IPS-11a (cell line): ENCODE results near the gene MTMR12.

Experiments
- H3K4me3 ChIP-seq: one replicate; pipeline ENCODE4 v1.5.1; 2013; ENCODE audit warnings: low read depth, low read length, control low read depth

Gene MTMR12

DNA sequence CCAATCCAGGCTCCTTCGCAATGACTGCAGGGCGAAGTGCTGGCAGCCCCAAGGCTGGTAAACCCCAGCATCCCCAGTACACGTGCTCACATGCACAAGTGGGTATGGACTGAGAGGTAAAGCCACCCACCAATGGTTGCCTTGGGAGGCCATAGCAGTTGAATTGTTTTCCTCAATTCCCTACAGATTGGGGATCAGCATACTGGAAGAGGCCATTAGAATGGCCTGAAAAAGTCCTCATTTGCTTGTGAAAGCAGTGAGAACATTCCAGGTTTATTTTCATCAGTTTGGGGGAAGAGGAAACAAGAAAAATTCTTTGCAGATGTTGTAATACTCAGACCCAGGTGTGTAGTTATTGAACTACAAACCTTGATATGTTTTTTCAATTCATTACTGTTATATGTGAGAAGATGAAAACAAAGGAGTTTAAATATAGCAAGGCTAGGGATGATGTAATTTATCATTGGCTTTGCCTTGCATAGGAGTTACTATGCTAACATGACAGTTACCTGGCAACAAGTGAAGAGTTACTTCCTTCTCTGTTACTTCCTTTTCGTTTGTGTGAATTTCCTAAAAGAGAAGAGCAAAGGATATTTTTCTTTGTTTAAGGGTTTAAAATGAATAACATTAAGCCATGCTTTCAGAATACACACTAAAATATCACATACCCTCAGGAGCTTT lies 36.4 kb downstream of the MTMR12 start:
- H3K4me3 ChIP-seq: no peak overlapping the region

DNA sequence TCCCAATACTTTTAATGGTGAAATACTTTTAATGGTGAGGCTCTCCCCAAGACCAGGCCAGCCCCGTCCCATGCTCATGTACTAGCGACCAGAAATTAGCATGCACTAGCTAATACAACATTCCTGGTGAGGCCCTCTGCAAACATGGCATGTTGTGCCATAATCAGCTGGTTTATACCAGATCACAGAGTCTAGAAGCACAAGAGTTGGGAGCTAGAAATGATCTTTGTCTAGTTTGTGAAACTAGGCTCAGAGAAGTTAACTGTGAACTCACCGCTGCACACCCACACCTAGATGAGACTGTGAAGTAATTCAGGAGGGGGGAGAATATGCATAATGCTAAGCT lies 37.4 kb downstream of the MTMR12 start:
- no peak overlapping the region for H3K4me3 ChIP-seq

DNA sequence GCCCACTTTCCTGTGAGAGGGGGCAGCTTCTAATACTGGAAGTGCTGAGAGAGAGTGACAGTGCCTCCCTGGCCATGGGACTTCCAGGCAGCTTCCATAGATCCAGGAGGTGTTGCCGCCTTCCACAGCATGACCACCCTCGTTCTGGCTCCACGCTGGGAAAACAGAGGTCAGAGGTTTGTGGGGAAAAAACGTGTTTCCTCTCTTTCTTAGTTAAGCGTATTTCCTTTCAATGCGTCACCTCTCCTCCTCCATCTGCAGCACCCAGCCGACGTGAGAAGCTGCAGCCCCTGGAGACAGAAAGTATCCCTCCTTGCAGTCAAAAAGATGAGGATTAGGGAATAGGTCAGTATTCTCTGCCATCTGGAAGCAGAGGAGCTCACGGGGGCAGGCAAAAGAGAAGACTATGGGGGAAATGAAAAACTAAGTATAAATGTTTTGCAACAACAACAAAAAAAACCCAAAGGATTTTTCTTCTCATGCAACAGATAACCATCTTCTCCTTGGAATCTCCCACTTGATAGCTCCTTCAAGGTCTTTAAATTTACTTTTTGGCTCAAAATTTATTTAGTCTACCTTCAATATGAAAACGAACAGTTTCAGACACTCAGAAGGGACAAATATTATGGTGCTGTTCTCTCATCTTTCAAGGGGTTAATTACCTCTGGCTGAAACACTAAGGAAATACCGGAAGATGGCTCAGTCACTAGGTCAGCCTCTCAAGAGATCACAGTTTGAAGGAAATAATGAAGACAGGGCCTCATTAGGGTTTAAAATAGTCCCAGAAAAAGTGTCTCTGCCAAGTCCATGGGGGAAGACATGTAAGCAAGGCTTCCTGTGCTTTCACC lies 38.0 kb downstream of the MTMR12 start:
- no peak overlapping the region for H3K4me3 ChIP-seq

DNA sequence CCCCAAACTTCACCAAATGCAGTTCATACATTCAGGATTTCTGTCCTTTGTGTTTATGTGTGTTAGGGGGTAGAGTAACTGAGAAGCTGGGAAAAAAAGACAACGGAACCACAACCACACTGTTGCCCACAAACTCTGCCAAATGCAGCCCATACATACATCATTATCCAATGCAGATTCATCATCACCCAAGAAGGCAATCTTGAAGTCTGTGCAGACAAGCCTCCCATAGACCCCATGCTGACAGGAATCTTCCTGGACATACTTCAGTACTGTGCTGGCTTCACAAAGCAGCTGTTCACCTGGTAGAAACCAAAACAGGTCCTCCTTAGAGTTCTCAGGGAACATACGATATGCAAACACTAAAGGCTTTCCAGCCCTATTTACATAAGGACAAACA lies 38.9 kb downstream of the MTMR12 start:
- no peak overlapping the region for H3K4me3 ChIP-seq

DNA sequence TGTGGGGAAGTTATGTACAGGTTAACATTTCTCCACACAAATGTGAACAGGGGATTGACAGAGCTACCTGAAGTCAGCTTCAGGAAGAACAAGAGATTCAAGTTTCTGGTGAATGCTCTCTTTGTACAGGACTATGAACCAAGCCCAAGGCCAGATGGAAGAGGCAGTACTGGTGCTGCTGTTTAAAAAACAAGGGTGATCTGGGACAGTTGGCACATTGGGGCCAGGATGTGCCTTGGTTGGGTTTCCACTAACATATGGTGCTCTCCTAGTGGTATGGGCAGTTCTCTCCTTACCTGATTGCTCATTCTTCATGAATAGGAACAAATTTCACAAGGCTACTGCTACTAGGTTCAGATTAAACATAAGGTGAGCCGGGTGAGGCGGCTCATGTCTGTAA lies 40.0 kb downstream of the MTMR12 start:
- H3K4me3 ChIP-seq: no peak overlapping the region

DNA sequence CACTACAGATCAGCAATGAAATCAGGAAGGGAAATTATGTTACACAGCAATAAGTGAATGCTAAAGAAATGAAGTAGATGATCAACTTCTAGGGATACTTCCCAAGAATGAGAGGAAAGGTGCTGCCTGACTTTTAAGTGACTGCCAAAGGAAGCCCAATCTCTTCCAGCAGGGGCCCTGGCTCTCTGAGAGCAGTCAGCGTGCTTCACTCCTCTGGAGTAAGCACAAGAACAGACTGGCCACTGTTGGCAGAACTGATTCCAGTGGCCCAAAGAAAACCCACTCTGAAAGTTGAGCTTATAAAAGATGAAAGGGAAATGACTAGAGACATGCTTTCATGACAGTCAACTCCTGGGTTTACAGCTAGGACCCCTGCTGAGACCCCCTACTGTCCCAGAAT lies 41.8 kb downstream of the MTMR12 start:
- no peak overlapping the region for H3K4me3 ChIP-seq

DNA sequence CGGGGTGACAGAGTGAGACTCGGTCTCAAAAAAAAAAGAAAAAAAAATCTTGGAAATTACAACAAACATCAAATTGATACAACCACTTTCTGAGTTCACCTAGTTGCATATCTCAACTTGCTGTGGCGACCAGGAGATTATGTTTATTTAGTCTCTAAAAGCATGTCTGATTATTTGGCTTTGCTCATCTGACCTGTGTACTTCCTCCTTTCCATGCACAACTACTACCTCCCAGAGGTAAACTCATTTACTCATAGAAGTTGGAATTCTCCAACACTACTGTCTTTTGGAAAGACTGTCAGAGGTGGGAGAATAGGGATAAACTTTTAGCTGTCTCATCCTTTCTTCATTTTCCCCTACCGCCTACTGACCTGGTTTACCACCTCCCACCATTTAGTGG lies 42.6 kb downstream of the MTMR12 start:
- H3K4me3 ChIP-seq: no peak overlapping the region

DNA sequence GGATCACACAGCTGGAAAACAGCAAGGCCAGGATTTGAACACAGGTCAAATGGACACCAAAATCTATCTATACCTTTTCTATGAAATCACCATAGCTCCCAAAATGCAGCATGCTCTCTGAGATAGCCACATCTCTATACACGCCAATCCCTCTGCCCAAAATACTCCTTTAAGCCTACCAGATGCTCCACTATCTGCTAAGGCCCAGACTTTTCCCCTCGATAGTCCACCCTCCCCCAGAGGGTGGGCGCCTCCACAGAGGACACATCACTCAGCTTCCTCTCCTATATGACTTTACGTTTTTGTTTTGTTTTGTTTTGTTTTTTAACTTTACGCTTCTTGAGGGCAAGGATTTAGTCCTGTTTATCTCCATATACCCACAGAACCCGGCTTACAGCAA lies 46.8 kb downstream of the MTMR12 start:
- H3K4me3 ChIP-seq: no peak overlapping the region

DNA sequence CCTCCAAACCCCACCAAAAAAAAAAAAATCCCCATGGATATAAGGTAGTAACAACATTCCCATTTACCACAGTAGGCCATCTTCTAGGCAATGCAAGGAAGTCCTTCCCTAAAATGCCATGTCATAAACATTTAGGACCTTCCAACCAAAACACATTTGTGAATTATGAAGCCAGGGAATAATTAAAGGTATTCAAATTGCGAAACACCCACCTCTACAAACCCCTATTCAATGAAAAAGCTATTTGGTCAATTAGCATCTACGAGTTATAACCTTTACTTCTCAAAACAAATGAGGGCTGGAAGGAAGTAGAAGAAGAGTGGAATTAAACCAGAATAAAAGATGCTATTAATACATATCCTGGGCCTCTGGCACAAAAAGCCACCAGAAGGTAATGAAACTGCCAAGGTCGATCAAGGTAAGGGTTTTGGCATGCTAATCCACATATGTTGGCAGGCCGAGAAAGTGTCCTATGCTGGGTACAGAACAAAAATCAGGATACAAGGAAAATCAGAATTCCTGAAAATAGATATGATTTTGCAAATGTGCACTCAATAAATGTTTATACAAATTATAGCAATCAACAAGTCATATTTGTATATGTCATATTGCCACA lies 47.7 kb downstream of the MTMR12 start:
- no peak overlapping the region for H3K4me3 ChIP-seq

DNA sequence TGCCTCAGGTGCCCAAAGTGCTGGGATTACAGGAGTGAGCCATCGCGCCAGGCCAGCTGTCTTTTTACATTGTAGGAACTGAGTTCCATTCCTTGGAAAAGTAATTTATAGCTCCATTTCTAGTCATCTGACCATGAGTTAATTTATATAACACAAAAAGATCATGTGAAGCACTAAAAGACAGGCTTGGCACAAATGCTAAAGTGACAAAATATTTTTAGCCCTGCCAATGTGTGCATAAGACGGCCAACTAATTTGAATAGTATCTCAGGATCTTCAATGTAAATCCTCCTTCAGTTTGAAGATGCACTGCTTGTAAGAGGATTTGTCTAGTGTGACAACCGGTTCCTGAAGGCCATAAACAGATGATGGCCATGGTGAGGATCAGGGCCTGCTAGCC lies 49.1 kb downstream of the MTMR12 start:
- no peak overlapping the region for H3K4me3 ChIP-seq

DNA sequence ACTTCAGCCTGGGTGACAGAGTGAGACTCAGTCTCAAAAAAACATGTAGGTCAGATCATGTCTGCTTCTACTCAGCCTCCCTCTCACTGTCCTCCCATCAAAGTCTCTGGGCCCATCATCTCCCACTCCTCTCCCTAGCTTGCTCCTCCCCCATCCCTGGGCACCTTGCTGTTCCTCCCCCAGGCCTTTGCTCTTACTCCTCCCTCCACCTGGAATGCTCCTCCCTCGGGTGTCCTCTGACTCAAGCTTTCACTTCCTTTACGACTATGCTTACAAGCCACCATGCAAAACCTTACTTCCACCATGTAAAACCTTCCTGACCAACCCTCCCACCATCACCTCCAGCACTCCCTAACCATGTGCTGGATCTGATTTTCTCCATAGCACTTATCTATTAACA lies 51.5 kb downstream of the MTMR12 start:
- no peak overlapping the region for H3K4me3 ChIP-seq

DNA sequence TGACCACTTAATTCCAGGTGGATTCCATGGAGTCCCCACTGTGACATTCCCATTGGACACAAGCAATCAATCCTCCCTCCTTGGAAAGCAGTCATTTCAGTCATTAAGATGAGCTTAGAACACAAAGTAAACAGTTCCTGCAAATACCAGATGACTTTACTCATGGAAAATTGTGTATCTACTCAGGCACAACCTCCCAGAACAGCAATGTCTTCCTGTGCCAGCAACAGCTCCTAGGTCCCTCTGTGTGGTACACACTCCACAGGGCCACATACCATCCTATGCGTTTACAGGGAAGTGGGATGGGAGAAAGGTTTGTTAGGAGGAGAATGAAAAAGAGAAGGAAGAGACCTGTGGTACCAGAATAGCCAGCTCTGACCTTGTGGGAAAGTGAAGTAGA lies 53.7 kb downstream of the MTMR12 start:
- no peak overlapping the region for H3K4me3 ChIP-seq

DNA sequence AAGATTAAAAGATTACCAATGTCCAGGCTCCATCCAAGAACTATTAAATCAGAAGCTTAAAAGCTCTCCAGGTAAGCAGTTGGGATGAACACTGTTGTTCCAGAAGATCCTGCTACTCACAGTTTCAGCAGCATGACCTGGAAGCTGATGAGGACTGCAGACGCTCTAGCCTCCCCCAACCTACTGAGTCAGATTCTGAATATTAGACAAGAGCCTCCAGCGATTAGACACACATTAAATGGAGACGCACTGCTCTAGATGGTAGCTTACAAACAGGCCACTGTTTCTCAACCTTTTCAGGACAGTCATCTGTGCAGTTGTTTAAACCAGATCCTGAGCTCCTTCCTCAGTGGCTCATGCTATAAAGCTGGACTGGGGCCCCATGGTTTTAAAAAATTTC lies 54.3 kb downstream of the MTMR12 start:
- no peak overlapping the region for H3K4me3 ChIP-seq

DNA sequence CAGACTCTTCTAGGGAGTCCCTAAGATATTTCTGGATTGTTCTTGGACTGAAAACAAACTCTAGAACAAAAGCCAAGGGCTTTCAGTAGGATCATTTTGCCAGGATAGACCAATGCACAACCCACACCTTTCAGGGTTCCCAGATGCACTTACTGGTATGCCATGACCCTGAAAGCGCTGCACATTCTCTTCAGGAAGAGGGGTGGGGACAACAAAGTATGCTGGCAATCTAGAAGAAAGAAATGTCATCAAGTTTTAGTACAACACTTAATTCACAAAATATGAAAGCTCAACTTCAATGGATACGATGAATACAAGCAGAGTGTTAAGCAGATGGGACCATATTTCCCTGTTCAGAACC lies 57.2 kb downstream of the MTMR12 start:
- no peak overlapping the region for H3K4me3 ChIP-seq

DNA sequence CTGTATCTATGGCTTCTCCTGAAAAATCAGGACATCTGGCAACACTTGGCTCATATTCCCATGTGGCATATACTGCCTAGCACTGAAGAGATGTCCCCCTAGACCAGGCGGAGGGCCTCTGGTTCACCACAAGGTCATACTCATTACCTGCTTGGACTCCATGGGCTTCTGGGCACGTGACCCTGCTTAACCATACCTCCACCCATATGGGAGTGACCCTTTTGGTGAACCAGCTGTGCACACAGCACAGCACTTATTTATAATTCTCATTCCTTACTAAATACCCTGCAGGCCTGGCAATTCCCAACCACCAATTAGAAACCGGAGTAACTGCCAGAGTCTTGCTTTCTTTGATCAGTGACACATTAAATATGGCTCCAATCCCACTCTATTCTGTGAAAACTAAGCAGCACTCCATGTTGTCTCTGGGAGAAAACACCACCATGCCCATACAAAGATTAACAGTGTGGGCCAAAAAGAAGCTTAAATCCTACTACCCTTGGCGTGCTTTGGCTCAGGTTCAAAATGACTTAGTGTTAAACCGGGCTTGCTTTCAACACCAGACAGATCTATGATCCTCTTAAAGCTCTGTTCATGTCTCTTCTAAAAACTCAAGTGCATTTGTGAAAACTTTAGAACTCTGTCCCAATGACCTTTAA lies 57.7 kb downstream of the MTMR12 start:
- no peak overlapping the region for H3K4me3 ChIP-seq

DNA sequence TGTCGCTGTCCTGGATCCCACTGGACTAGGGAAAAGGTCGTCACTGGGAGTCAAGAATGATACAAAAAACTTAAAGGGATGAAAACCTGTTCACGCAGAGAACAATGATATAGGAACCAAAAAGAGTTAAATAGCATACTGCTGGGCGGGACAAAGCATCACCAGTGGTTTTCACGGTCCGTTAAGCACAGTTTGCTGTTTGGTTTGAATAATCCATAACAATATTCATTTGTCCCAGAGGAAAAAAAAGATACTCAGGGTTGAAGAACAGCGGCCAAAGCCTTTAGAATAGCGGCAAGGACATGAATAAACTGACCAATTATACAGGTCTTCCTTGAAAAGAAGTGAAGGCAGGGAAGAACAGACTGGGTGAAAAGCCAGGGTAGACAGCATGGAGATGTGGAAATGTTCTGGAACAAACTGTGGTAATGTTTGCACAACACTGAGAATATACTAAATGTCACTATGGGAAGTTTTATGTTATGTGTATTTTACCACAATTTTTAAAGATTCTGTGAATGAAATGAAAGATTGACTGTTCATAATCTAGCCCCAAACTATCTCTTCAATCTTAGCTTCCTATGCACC lies 60.8 kb downstream of the MTMR12 start:
- no peak overlapping the region for H3K4me3 ChIP-seq

DNA sequence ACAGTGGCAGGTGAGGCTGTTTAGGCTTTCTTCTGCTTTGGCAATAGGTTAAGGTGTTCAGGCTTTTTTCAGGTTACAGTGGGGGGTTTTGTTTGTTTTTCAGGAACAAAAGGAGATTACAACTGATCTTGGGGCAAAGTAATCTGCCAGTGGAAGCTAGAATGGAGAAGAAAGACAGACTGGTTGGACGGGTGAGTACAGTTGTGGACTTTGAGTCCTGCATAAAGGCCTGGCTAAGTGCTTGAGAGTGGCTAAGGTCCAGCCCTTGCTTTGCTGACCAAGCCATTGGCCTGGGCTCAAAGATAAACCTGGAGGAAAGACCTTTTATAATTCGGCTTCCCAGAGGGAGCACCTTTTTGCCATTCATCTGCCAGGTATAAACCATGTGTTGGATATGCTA lies 63.1 kb downstream of the MTMR12 start:
- H3K4me3 ChIP-seq: no peak overlapping the region

DNA sequence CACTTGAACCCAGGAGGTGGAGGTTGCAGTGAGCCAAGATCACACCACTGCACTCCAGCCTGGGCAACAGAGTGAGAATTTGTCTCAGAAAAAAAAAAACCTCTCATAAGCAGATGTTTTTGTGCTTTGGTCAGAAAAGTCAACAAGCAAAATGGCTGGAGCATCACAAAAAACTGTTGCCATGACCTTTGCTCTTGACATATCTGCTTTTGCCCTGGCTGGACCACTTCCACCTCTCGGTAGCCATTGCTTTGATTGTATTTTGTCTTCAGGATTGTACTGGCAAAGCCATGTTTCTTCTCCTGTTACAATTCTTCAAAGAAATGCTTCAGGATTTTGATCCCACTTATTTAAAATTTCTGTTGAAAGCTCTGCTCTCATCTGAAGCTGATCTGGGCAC lies 67.0 kb downstream of the MTMR12 start:
- H3K4me3 ChIP-seq: no peak overlapping the region

DNA sequence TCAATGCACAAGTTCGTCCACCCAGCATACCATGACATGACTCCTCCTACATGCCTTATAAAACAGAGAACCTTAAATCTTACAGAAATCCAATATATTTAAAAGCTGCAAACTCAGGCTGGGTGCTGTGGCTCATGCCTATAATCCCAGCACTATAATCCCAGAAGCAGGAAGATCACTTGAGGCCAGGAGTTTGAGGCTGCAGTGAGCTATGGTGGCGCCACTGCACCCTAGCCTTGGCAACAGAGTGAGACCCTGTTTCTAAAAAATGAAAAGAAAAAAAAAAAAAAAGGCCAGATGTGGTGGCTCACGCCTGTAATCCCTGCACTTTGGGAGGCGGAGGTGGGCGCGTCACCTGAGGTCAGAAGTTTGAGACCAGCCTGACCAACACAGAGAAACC lies 68.7 kb downstream of the MTMR12 start:
- no peak overlapping the region for H3K4me3 ChIP-seq

DNA sequence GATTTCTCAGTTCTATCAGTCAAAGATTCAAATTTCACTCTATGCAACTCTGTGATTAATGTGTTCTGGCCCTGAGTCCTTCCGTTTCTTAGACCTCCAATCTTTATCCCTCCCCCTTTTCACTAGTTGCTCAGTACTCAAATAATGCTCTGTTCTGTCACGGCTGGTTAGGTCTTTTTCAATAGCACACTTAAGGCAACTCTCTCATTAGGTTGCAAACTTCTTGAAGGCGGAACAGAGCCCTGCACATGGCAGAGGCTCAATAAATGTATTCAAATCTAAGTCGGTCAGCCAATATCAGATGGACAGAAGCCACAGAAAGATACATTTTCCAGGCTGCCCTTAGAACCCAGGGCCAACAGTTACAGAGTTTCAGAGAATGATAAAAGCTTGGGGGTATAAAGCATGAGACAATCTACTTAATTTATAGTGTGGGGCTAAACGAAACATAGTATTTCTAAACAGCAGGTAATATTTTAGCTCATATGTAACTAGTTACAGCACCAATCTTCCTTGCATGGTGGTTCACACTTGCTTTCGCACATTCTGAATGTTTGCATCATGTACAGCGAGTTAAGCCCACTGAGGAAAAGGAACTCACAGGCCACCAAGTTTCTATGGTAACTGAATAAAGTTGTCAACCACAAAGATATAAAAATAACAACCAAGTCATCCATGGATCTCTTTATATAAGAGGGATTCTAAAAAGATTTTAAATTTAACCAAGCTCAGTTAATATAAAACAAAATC lies 71.5 kb downstream of the MTMR12 start:
- H3K4me3 ChIP-seq: no peak overlapping the region

DNA sequence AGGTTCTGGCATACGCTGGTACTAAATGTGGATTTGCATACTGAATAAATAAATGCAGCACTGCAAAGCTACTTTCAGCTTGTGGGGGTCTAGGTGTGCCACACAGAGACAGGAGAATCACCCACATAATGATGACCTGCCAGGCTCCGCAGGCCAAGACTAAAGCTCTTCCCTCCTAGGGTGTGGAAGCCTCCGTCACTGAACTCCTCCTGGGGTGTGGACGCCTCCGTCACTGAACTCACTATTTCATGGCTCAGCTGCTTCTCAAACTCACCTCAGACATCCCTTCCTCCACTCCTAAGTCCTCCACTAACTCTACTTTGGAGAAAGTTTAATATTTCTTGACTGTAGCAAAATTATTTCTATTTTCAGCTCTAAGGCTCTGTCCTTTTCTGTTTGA lies 73.4 kb downstream of the MTMR12 start:
- no peak overlapping the region for H3K4me3 ChIP-seq
